ENCODE data around the gene S100A12. TPM values are rescaled to one million over a fixed set of nuclear protein-coding genes. Genes with fewer than 3 reads are reported as not detected.

S100A12 gene
- total and polyA plus RNA-seq, 2 experiments from 2014 or later: not detected

DNA sequence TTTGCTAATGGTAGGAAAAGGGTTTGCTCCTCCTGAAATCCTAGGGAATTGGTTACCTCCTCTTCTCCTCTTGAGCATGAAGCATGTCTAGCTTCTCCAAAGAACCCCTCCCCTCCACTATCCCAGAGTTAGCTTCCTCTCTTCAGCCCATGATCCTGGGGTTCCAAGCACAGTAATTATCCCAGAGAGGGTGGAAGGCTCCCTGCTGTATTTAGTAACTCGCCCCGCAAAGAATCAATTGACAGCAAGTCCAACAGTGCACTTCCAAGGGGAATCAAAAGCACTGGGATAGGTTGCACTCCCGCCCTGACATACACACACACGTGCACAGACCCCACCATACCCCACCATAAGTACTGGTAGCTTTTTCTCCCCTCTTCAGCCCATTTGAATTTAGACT is 12.4 kb upstream of the S100A12 start:
- Histone ChIP-seq H4K20me1 (ENCODE audit: insufficient read depth, poor library complexity, severe bottlenecking) (no peaks in the 10 kb centered on the region), H3K27me3 (no peaks in the 10 kb centered on the region), H3K36me3 (replicated peaks; ENCODE audit: insufficient read depth, low read depth) (no peaks in the 10 kb centered on the region), H3K27ac (no peak overlapping the region), H2AFZ (no peak overlapping the region), H3K79me2 (no peaks in the 10 kb centered on the region), H3K4me1 (ENCODE audit: insufficient read depth) (no peaks in the 10 kb centered on the region), H3K9me2 (replicated peaks; ENCODE audit: insufficient read depth) (no peaks in the 10 kb centered on the region), H3K9me3 (ENCODE audit: low read depth) (no peaks in the 10 kb centered on the region), H3K4me2 (no peak overlapping the region), H3K4me3 (no peak overlapping the region)
- 64% methylated on average over 4 of the region's 4 CpGs for WGBS (ENCODE audit: low lambda C conversion rate, missing lambda C conversion rate)
- no peak for TF ChIP-seq EZH2 (IDR thresholded peaks at IDR 0.05; ENCODE audit: borderline replicate concordance)
- TF ChIP-seq CTCF (IDR thresholded peaks at IDR 0.05; ENCODE audit: poor library complexity): no peak
- no peak for TF ChIP-seq EZH2phosphoT487 (IDR thresholded peaks at IDR 0.05; ENCODE audit: low read depth, severe bottlenecking, unreplicated experiment)
- DNase-seq (ENCODE audit: low spot score): no peak

DNA sequence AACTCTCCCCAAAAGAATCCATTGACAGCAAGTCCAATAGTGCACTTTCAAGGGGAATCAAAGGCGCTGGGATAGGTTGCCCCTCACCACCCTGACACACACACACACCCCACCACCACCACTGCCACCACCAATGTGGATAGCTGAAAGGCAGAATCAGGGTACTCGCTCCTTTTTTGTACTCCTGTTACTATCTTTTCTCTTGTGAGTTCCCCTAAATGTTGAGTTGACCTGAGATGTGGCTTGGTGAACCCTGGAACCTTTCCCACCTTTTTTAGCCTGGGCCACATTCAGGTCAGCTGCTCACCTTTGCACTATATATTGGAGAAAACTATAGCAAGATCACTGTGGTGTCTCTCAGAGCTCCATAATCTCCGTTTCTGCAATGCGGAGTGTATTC is 11.6 kb upstream of the S100A12 start:
- Histone ChIP-seq H3K27ac (no peak overlapping the region), H3K4me3 (no peak overlapping the region), H3K4me2 (no peak overlapping the region), H3K9me3 (ENCODE audit: low read depth) (peaks cover 3% of the 10 kb centered on the region), H3K9me2 (replicated peaks; ENCODE audit: insufficient read depth) (no peaks in the 10 kb centered on the region), H3K79me2 (no peaks in the 10 kb centered on the region), H3K36me3 (replicated peaks; ENCODE audit: insufficient read depth, low read depth) (no peaks in the 10 kb centered on the region), H3K4me1 (ENCODE audit: insufficient read depth) (no peaks in the 10 kb centered on the region), H4K20me1 (ENCODE audit: insufficient read depth, poor library complexity, severe bottlenecking) (no peaks in the 10 kb centered on the region), H2AFZ (no peak overlapping the region), H3K27me3 (no peaks in the 10 kb centered on the region)
- WGBS (ENCODE audit: low lambda C conversion rate, missing lambda C conversion rate): 73% methylated on average over 4 of the region's 4 CpGs
- no peak for TF ChIP-seq EZH2phosphoT487 (IDR thresholded peaks at IDR 0.05; ENCODE audit: low read depth, severe bottlenecking, unreplicated experiment)
- no peak for TF ChIP-seq EZH2 (IDR thresholded peaks at IDR 0.05; ENCODE audit: borderline replicate concordance)
- TF ChIP-seq CTCF (IDR thresholded peaks at IDR 0.05; ENCODE audit: poor library complexity): no peak
- no peak for DNase-seq (ENCODE audit: low spot score)

- H3K79me2 ChIP-seq: no peaks in the 10 kb centered on the region
- no peak for TF ChIP-seq CTCF (IDR thresholded peaks at IDR 0.05; ENCODE audit: poor library complexity)
- TF ChIP-seq EZH2 (IDR thresholded peaks at IDR 0.05; ENCODE audit: borderline replicate concordance): no peak
- no peak for TF ChIP-seq EZH2phosphoT487 (IDR thresholded peaks at IDR 0.05; ENCODE audit: low read depth, severe bottlenecking, unreplicated experiment)
- H2AFZ ChIP-seq: no peak overlapping the region
- no peaks in the 10 kb centered on the region for H3K36me3 ChIP-seq (replicated peaks; ENCODE audit: insufficient read depth, low read depth)
- no peak overlapping the region for H3K4me2 ChIP-seq
- no peaks in the 10 kb centered on the region for H3K4me1 ChIP-seq (ENCODE audit: insufficient read depth)
- H4K20me1 ChIP-seq (ENCODE audit: insufficient read depth, poor library complexity, severe bottlenecking): no peaks in the 10 kb centered on the region
- peaks cover 7% of the 10 kb centered on the region for H3K9me3 ChIP-seq (ENCODE audit: low read depth)
- WGBS (ENCODE audit: low lambda C conversion rate, missing lambda C conversion rate): 79% methylated on average over 5 of the region's 5 CpGs
- DNase-seq (ENCODE audit: low spot score): no peak
- H3K27me3 ChIP-seq: no peaks in the 10 kb centered on the region
- H3K9me2 ChIP-seq (replicated peaks; ENCODE audit: insufficient read depth): no peaks in the 10 kb centered on the region
- no peak overlapping the region for H3K4me3 ChIP-seq
- H3K27ac ChIP-seq: no peak overlapping the region
Observed at GRCh38 chr1:153386500-153386901, 11.1 kb upstream of the S100A12 start.

Data from hepatocyte (in vitro differentiated cells).